SU-DHL-6 (cell line): ENCODE measurements around the gene GPSM1.
"Not testable (repeated sequence)": the region's sequence is repeated elsewhere in the genome, so short reads cannot be mapped to it uniquely, and the experiment has no call there.

Source experiments
- H2AFZ ChIP-seq: fragments of 200-600 bp; sonication (generic); 2 replicates; pipeline ENCODE4 v1.6.1; 2014; ENCODE audit warnings: low read depth, mild to moderate bottlenecking, moderate library complexity, mixed read lengths, antibody characterized with exemption, low read length; ENCODE audit not compliant: severe bottlenecking
- H3F3A ChIP-seq: fragments of 200-600 bp; shearing (Covaris generic); 2 replicates; pipeline ENCODE4 v1.6.0; 2016; ENCODE audit warnings: antibody characterized with exemption, mild to moderate bottlenecking; ENCODE audit not compliant: insufficient read depth
- H3K27ac ChIP-seq: fragments of 200-600 bp; sonication (generic); 2 replicates; pipeline ENCODE4 v1.5.1; 2016; ENCODE audit warnings: low read depth, mild to moderate bottlenecking, low read length, moderate library complexity, mixed read lengths
- H3K27me3 ChIP-seq: fragments of 200-600 bp; sonication (generic), shearing (Covaris generic); 2 replicates; pipeline ENCODE4 v1.6.0; 2014; ENCODE audit warnings: mild to moderate bottlenecking, low read length
- H3K36me3 ChIP-seq: fragments of 200-600 bp; sonication (generic); 2 replicates; pipeline ENCODE4 v1.6.1; 2014; ENCODE audit warnings: mild to moderate bottlenecking, low read length, mixed read lengths
- H3K4me2 ChIP-seq: fragments of 300-600, 200-600 bp; shearing (Covaris generic), sonication (generic); 2 replicates; pipeline ENCODE4 v1.6.0; 2014; ENCODE audit warnings: low read length, low read depth, mild to moderate bottlenecking; ENCODE audit not compliant: poor library complexity, severe bottlenecking
- H3K4me3 ChIP-seq: fragments of 200-600 bp; sonication (generic); 2 replicates; pipeline ENCODE4 v1.5.1; 2014; ENCODE audit warnings: antibody characterized with exemption, low read length, mild to moderate bottlenecking, mixed read lengths; ENCODE audit not compliant: insufficient read depth, poor library complexity, severe bottlenecking
- H3K79me2 ChIP-seq: fragments of 200-600 bp; sonication (generic); 2 replicates; pipeline ENCODE4 v1.6.1; 2014; ENCODE audit warnings: mild to moderate bottlenecking, low read length, moderate library complexity; ENCODE audit not compliant: insufficient read depth
- H3K9ac ChIP-seq: fragments of 200-600 bp; sonication (generic); 2 replicates; pipeline ENCODE4 v1.7.0; 2014; ENCODE audit warnings: mild to moderate bottlenecking, low read length
- H3K9me2 ChIP-seq: fragments of 200-600 bp; sonication (generic); replicated peaks from 2 replicates; pipeline ENCODE4 v1.6.1; 2014; ENCODE audit warnings: low read length; ENCODE audit not compliant: insufficient read depth
- H3K9me3 ChIP-seq: fragments of 200-600 bp; sonication (generic); 2 replicates; pipeline ENCODE4 v1.6.1; 2014; ENCODE audit warnings: low read length, mixed read lengths; ENCODE audit not compliant: insufficient read depth
- H4K20me1 ChIP-seq: fragments of 200-600 bp; sonication (generic); 2 replicates; pipeline ENCODE4 v1.6.1; 2014; ENCODE audit warnings: low read depth, mild to moderate bottlenecking, antibody characterized with exemption, low read length, moderate library complexity, mixed read lengths
- CTCF ChIP-seq: fragments of 200-600 bp; sonication (generic); IDR thresholded peaks from one replicate; pipeline ENCODE4 v1.5.1; 2017; ENCODE audit warnings: antibody characterized with exemption, mild to moderate bottlenecking, low read length, moderate library complexity; ENCODE audit not compliant: insufficient read depth, poor library complexity, severe bottlenecking
- EZH2phosphoT487 ChIP-seq: fragments of 200-600 bp; sonication (generic), shearing (Covaris generic); conservative IDR thresholded peaks from 2 replicates; pipeline ENCODE4 v1.6.1; 2018; ENCODE audit warnings: mild to moderate bottlenecking, antibody characterized with exemption, low read length, moderate library complexity, mixed read lengths

The GPSM1 gene

GRCh38 chr9:136405481-136405880 is 78.1 kb downstream of the GPSM1 start:
- Histone ChIP-seq H3K4me3 (no peak overlapping the region), H3F3A (peaks cover 11% of the 10 kb centered on the region; the same call in 1 of the 2 replicates), H2AFZ (no peak overlapping the region), H3K9me2 (no peaks in the 10 kb centered on the region), H3K36me3 (peaks cover 3% of the 10 kb centered on the region; the same call in 1 of the 2 replicates), H3K9ac (no peak overlapping the region), H3K27me3 (no peaks in the 10 kb centered on the region), H4K20me1 (no peaks in the 10 kb centered on the region), H3K27ac (no peak overlapping the region), H3K9me3 (no peaks in the 10 kb centered on the region), H3K4me2 (no peak overlapping the region), H3K79me2 (peaks cover 17% of the 10 kb centered on the region)
- TF ChIP-seq CTCF (no peak), EZH2phosphoT487 (no peak)

- not testable (repeated sequence) for H3K4me2 ChIP-seq, H3K27me3 ChIP-seq, H3K36me3 ChIP-seq, H4K20me1 ChIP-seq, H2AFZ ChIP-seq, H3K9ac ChIP-seq, H3K9me3 ChIP-seq, H3K27ac ChIP-seq, H3K4me3 ChIP-seq, H3F3A ChIP-seq, H3K9me2 ChIP-seq
- H3K79me2 ChIP-seq, result peaks cover 21% of the 10 kb centered on the region
These were observed 78.6 kb downstream of the GPSM1 start for GRCh38 chr9:136405904-136406303.

- not testable (repeated sequence) for H3K27ac ChIP-seq, H3K9me3 ChIP-seq, H3K9ac ChIP-seq, H3K4me2 ChIP-seq, H3K9me2 ChIP-seq, H3K27me3 ChIP-seq, H2AFZ ChIP-seq, H3F3A ChIP-seq, H3K36me3 ChIP-seq, H3K4me3 ChIP-seq, H4K20me1 ChIP-seq
- H3K79me2 ChIP-seq, result peaks cover 32% of the 10 kb centered on the region
These were observed 79.7 kb downstream of the GPSM1 start for GRCh38 chr9:136407061-136407460.

GRCh38 chr9:136407911-136408310 is 80.6 kb downstream of the GPSM1 start:
- H2AFZ ChIP-seq, result no peak overlapping the region
- no peaks in the 10 kb centered on the region for H3K27me3 ChIP-seq
- H3K4me3 ChIP-seq, result no peak overlapping the region
- H3K79me2 ChIP-seq, result peaks cover 41% of the 10 kb centered on the region
- H3F3A ChIP-seq, result no peaks in the 10 kb centered on the region
- H4K20me1 ChIP-seq, result no peaks in the 10 kb centered on the region
- no peaks in the 10 kb centered on the region for H3K9me2 ChIP-seq
- TF ChIP-seq EZH2phosphoT487, result no peak
- no peak for TF ChIP-seq CTCF
- H3K27ac ChIP-seq, result no peak overlapping the region
- H3K36me3 ChIP-seq, result peaks cover 11% of the 10 kb centered on the region; the same call in 1 of the 2 replicates
- H3K9ac ChIP-seq, result no peak overlapping the region
- no peak overlapping the region for H3K4me2 ChIP-seq
- H3K9me3 ChIP-seq, result no peaks in the 10 kb centered on the region
